ENCODE measurements around the gene NOPCHAP1.
"Not testable (repeated sequence)": the region's sequence is repeated elsewhere in the genome, so short reads cannot be mapped to it uniquely, and the experiment has no call there.

NOPCHAP1 gene

GRCh38 chr12:104986022-104986941 lies at the start of gene NOPCHAP1:
NOPCHAP1 (plus strand) TSS chr12:104986316; CDS start chr12:104986353, 37 bp downstream.
- H3K4me2 ChIP-seq, result peak within 1 kb of the TSS; percentile 79 to 95 (median 90)
- H4K20me1 ChIP-seq, result peaks cover 0 to 31% (median 0%) of the 10 kb centered on the region in 11 experiments; a peak in 5 of 22 replicates
- H3K27ac ChIP-seq, result peak within 1 kb of the TSS; percentile 48 to 86 (median 75); a peak in 21 of 22 replicates
- H3K27me3 ChIP-seq, result no peaks in the 10 kb centered on the region
- H3K4me1 ChIP-seq, result peaks cover 17 to 22% (median 21%) of the 10 kb centered on the region in 10 experiments
- H3K9me3 ChIP-seq (replicated peaks in 1 of 11), result peaks cover 0 to 11% (median 6%) of the 10 kb centered on the region in 11 experiments; a peak in 6 of 22 replicates
- peak within 1 kb of the TSS; percentile 74 to 84 (median 78) for H3K4me3 ChIP-seq
- H3K36me3 ChIP-seq, result peaks cover 17 to 37% (median 34%) of the 10 kb centered on the region in 11 experiments
- no peak for TF ChIP-seq Cebpa-rat (IDR thresholded peaks at IDR 0.05)
- peak within 1 kb of the TSS; percentile 76 to 88 (median 83) for H3K9ac ChIP-seq

GRCh38 chr12:104938371-104938770 lies 47.7 kb upstream of the NOPCHAP1 start:
- no peak overlapping the region for H3K4me3 ChIP-seq
- H3K36me3 ChIP-seq, result no peaks in the 10 kb centered on the region

GRCh38 chr12:104939089-104939488 lies 47.0 kb upstream of the NOPCHAP1 start:
- Histone ChIP-seq H4K20me1 (no peaks in the 10 kb centered on the region), H3K4me3 (no peak overlapping the region), H3K9ac (no peak overlapping the region), H3K27ac (no peak overlapping the region), H3K4me1 (no peaks in the 10 kb centered on the region), H3K27me3 (no peaks in the 10 kb centered on the region), H3K4me2 (no peak overlapping the region), H3K36me3 (no peaks in the 10 kb centered on the region), H3K9me3 (replicated peaks in 1 of 11) (peaks cover 12 to 21% (median 13%) of the 10 kb centered on the region in 11 experiments)
- no peak for TF ChIP-seq Cebpa-rat (IDR thresholded peaks at IDR 0.05)

More at GRCh38 chr12:104938371-104938770, 47.7 kb upstream of the NOPCHAP1 start:
- Histone ChIP-seq H3K4me1 (no peaks in the 10 kb centered on the region), H3K9me3 (replicated peaks in 1 of 11) (peaks cover 4 to 14% (median 5%) of the 10 kb centered on the region in 11 experiments), H3K27me3 (no peaks in the 10 kb centered on the region), H3K4me2 (no peak overlapping the region), H4K20me1 (no peaks in the 10 kb centered on the region), H3K27ac (no peak overlapping the region), H3K9ac (no peak overlapping the region)
- no peak for TF ChIP-seq Cebpa-rat (IDR thresholded peaks at IDR 0.05)

GRCh38 chr12:104941454-104941853 lies 44.7 kb upstream of the NOPCHAP1 start:
- no peak overlapping the region for H3K4me3 ChIP-seq
- H3K36me3 ChIP-seq, result no peaks in the 10 kb centered on the region
- no peaks in the 10 kb centered on the region for H4K20me1 ChIP-seq
- H3K4me2 ChIP-seq, result no peak overlapping the region
- peaks cover 17 to 33% (median 22%) of the 10 kb centered on the region in 11 experiments for H3K9me3 ChIP-seq (replicated peaks in 1 of 11)
- no peaks in the 10 kb centered on the region for H3K27me3 ChIP-seq
- H3K27ac ChIP-seq, result no peak overlapping the region
- no peaks in the 10 kb centered on the region for H3K4me1 ChIP-seq
- H3K9ac ChIP-seq, result no peak overlapping the region
- TF ChIP-seq Cebpa-rat (IDR thresholded peaks at IDR 0.05), result no peak

DNA sequence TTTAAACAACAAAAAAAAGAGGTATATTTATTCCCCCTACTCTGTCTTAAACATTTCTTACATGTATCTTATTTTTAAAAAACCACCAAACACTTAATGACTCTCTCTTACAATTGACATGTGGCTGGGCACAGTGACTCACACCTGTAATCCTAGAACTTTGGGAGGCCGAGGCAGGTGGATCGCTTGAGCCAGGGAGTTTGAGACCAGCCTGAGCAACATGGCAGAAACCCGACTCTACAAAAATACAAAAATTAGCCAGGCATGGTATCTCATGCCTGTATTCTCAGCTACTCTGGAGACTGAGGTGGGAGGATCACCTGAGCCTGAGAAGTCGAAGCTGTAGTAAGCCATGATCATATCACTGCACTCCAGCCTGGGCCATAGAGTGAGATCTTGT lies 44.0 kb upstream of the NOPCHAP1 start:
- H4K20me1 ChIP-seq, result no peaks in the 10 kb centered on the region
- TF ChIP-seq Cebpa-rat (IDR thresholded peaks at IDR 0.05), result no peak
- H3K27ac ChIP-seq, result no peak overlapping the region
- no peaks in the 10 kb centered on the region for H3K36me3 ChIP-seq
- peaks cover 17 to 33% (median 22%) of the 10 kb centered on the region in 11 experiments for H3K9me3 ChIP-seq (replicated peaks in 1 of 11)
- no peaks in the 10 kb centered on the region for H3K4me1 ChIP-seq
- H3K9ac ChIP-seq, result no peak overlapping the region
- H3K27me3 ChIP-seq, result no peaks in the 10 kb centered on the region
- H3K4me3 ChIP-seq, result no peak overlapping the region
- no peak overlapping the region for H3K4me2 ChIP-seq

DNA sequence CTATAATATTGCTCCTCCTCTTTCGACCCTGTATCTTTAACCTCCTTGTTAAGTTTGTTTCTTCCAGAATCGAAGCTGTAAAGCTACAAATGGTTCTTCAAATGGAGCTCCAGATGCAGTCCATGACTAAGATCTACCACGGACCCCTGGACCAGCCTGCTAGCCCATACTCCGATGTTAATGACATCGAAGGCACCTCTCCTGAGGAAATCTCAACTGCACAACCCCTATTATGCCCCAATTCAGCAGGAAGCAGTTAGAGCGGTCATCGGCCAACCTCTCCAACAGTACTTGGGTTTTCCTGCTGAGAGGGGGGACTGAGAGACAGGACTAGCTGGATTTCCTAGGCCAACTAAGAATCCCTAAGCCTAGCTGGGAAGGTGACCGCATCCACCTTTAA lies 42.7 kb upstream of the NOPCHAP1 start:
- not testable (repeated sequence) for H3K4me3 ChIP-seq, H4K20me1 ChIP-seq, H3K9ac ChIP-seq, H3K4me1 ChIP-seq, H3K36me3 ChIP-seq, H3K27me3 ChIP-seq, H3K4me2 ChIP-seq, H3K27ac ChIP-seq
- peaks cover 17 to 33% (median 22%) of the 10 kb centered on the region in 11 experiments for H3K9me3 ChIP-seq (replicated peaks in 1 of 11)

DNA sequence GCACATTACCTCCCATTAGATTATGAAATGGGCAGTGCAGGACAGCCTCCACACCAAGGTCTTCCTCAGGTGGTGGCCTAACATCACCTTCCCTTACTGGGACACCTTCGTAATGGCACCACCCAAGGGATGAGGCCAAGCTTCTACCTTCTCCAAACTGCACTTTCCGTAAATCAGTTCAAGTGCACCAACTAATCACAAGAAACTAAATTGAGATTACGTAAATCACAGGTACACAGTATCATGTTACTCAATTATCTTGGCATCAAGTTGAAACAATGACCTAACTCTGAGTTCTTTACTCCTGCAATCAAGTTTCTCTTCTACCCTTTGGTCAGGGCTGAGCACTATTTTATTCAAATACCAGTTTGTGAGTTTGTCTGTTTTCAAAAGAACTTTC lies 41.9 kb upstream of the NOPCHAP1 start:
- H3K9ac ChIP-seq, result no peak overlapping the region
- no peak overlapping the region for H3K4me3 ChIP-seq
- peaks cover 17 to 33% (median 22%) of the 10 kb centered on the region in 11 experiments for H3K9me3 ChIP-seq (replicated peaks in 1 of 11)
- H3K4me1 ChIP-seq, result no peaks in the 10 kb centered on the region
- H3K4me2 ChIP-seq, result no peak overlapping the region
- no peak for TF ChIP-seq Cebpa-rat (IDR thresholded peaks at IDR 0.05)
- no peak overlapping the region for H3K27ac ChIP-seq
- H3K27me3 ChIP-seq, result no peaks in the 10 kb centered on the region
- no peaks in the 10 kb centered on the region for H4K20me1 ChIP-seq
- no peaks in the 10 kb centered on the region for H3K36me3 ChIP-seq

DNA sequence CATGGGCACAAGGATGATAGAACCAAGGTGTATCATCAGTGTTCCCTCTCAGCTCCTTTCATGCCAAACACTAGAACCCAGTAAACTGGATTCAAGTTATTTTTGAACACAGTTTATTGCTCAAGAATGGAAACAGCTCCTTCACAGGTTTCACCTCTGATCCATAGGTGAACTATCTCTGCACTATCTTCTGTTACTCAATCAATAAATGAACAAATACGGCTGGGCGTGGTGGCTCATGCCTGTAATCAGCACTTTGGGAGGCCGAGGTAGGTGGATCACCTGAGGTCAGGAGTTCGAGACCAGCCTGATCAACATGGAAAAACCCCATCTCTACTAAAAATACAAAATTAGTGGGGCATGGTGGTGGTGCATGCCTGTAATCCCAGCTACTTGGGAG lies 37.4 kb upstream of the NOPCHAP1 start:
- H3K36me3 ChIP-seq, H3K27ac ChIP-seq, H3K4me3 ChIP-seq, H4K20me1 ChIP-seq, H3K9ac ChIP-seq, H3K4me1 ChIP-seq, H3K4me2 ChIP-seq, H3K27me3 ChIP-seq: not testable (repeated sequence)
- peaks cover 7 to 16% (median 12%) of the 10 kb centered on the region in 11 experiments for H3K9me3 ChIP-seq (replicated peaks in 1 of 11)

- no peak overlapping the region for H3K4me2 ChIP-seq
- no peak for TF ChIP-seq Cebpa-rat (IDR thresholded peaks at IDR 0.05)
- H3K27ac ChIP-seq, result no peak overlapping the region
- H3K9me3 ChIP-seq (replicated peaks in 1 of 11), result no peaks in the 10 kb centered on the region
- no peak overlapping the region for H3K4me3 ChIP-seq
- H3K36me3 ChIP-seq, result no peaks in the 10 kb centered on the region
- H3K4me1 ChIP-seq, result peaks cover 0 to 2% (median 0%) of the 10 kb centered on the region in 10 experiments; a peak in 1 of 20 replicates
- H4K20me1 ChIP-seq, result no peaks in the 10 kb centered on the region
- H3K27me3 ChIP-seq, result peaks cover 3 to 28% (median 11%) of the 10 kb centered on the region in 11 experiments
- H3K9ac ChIP-seq, result no peak overlapping the region
Observed at GRCh38 chr12:104951759-104952509, 34.2 kb upstream of the NOPCHAP1 start.

Measured in BLaER1 treated with 17β-estradiol and CSF1 and Interleukin-3, amounts not matched to agents 10 nM and 100 nM (cell line).